ENCODE results near the gene ZNF174.

Gene ZNF174

DNA sequence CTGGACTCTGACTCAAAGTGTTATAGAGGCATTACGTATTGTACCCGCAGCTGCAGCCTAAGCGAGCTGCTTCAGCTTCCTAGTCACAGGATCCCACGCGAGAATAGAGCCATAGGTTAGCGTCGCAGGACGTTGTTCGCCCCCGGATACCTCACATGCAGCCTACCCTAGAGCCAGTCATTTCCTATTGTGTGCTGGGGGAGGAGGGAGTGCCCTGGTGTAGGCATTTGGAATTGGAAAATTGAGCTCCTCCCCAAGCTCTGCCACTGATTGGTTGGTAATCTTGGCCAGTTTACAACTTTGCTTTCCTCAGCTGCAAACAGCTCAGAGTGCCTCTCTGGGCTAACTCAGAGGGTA is 43.0 kb downstream of the ZNF174 start:
- TF ChIP-seq, protein P1, sequence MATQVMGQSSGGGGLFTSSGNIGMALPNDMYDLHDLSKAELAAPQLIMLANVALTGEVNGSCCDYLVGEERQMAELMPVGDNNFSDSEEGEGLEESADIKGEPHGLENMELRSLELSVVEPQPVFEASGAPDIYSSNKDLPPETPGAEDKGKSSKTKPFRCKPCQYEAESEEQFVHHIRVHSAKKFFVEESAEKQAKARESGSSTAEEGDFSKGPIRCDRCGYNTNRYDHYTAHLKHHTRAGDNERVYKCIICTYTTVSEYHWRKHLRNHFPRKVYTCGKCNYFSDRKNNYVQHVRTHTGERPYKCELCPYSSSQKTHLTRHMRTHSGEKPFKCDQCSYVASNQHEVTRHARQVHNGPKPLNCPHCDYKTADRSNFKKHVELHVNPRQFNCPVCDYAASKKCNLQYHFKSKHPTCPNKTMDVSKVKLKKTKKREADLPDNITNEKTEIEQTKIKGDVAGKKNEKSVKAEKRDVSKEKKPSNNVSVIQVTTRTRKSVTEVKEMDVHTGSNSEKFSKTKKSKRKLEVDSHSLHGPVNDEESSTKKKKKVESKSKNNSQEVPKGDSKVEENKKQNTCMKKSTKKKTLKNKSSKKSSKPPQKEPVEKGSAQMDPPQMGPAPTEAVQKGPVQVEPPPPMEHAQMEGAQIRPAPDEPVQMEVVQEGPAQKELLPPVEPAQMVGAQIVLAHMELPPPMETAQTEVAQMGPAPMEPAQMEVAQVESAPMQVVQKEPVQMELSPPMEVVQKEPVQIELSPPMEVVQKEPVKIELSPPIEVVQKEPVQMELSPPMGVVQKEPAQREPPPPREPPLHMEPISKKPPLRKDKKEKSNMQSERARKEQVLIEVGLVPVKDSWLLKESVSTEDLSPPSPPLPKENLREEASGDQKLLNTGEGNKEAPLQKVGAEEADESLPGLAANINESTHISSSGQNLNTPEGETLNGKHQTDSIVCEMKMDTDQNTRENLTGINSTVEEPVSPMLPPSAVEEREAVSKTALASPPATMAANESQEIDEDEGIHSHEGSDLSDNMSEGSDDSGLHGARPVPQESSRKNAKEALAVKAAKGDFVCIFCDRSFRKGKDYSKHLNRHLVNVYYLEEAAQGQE (IDR thresholded peaks at IDR 0.05; ENCODE audit: insufficient replicate concordance, low read depth): no peak
- TF ChIP-seq POLR2AphosphoS5 (IDR thresholded peaks at IDR 0.05; ENCODE audit: low read depth) (no peak), CTCF (IDR thresholded peaks at IDR 0.05; ENCODE audit: insufficient read depth, low read length) (no peak), GABPA (IDR thresholded peaks at IDR 0.05; ENCODE audit: low read depth) (no peak), SPI1 (IDR thresholded peaks at IDR 0.05; ENCODE audit: borderline replicate concordance, low read depth) (no peak)
- DNase-seq (ENCODE audit: low read depth in 1 of 2, low spot score in 1 of 2): peak in 1 of 2 experiments; percentile 30
- no peaks in the 10 kb centered on the region for H3K27me3 ChIP-seq (ENCODE audit: insufficient read depth, poor library complexity, severe bottlenecking)
- peak overlapping the region; percentile 70 for H3K27ac ChIP-seq (replicated peaks)
- H3K4me3 ChIP-seq (replicated peaks; ENCODE audit: insufficient read depth, low read length): peak overlapping the region; percentile 74

- Histone ChIP-seq H3K4me3 (replicated peaks; ENCODE audit: insufficient read depth, low read length) (no peak overlapping the region), H3K27ac (replicated peaks) (no peak overlapping the region), H3K27me3 (ENCODE audit: insufficient read depth, poor library complexity, severe bottlenecking) (no peaks in the 10 kb centered on the region)
- TF ChIP-seq CTCF (IDR thresholded peaks at IDR 0.05; ENCODE audit: insufficient read depth, low read length): no peak
- TF ChIP-seq SPI1 (IDR thresholded peaks at IDR 0.05; ENCODE audit: borderline replicate concordance, low read depth): no peak
- TF ChIP-seq GABPA (IDR thresholded peaks at IDR 0.05; ENCODE audit: low read depth): no peak
- TF ChIP-seq POLR2AphosphoS5 (IDR thresholded peaks at IDR 0.05; ENCODE audit: low read depth): no peak
- TF ChIP-seq, protein P1 (IDR thresholded peaks at IDR 0.05; ENCODE audit: insufficient replicate concordance, low read depth): no peak
- DNase-seq (ENCODE audit: low read depth in 1 of 2, low spot score in 1 of 2): no peak
These were observed 53.1 kb downstream of the ZNF174 start for GRCh38 chr16:3454093-3454492.

- H3K27me3 ChIP-seq (ENCODE audit: insufficient read depth, poor library complexity, severe bottlenecking): no peaks in the 10 kb centered on the region
- no peak overlapping the region for H3K4me3 ChIP-seq (replicated peaks; ENCODE audit: insufficient read depth, low read length)
- no peak overlapping the region for H3K27ac ChIP-seq (replicated peaks)
- no peak for TF ChIP-seq GABPA (IDR thresholded peaks at IDR 0.05; ENCODE audit: low read depth)
- TF ChIP-seq POLR2AphosphoS5 (IDR thresholded peaks at IDR 0.05; ENCODE audit: low read depth): no peak
- TF ChIP-seq CTCF (IDR thresholded peaks at IDR 0.05; ENCODE audit: insufficient read depth, low read length): no peak
- no peak for TF ChIP-seq SPI1 (IDR thresholded peaks at IDR 0.05; ENCODE audit: borderline replicate concordance, low read depth)
- TF ChIP-seq, protein P1 (IDR thresholded peaks at IDR 0.05; ENCODE audit: insufficient replicate concordance, low read depth): no peak
- DNase-seq (ENCODE audit: low read depth in 1 of 2, low spot score in 1 of 2): no peak
These were observed 53.7 kb downstream of the ZNF174 start for GRCh38 chr16:3454631-3455147.
